ENCODE results near the gene HSF5. TPM values are rescaled to one million over a fixed set of nuclear protein-coding genes. Genes with fewer than 3 reads are reported as not detected.

HSF5 gene
- total RNA-seq, 1 donor from 2014 or later, result 0.20 TPM

DNA sequence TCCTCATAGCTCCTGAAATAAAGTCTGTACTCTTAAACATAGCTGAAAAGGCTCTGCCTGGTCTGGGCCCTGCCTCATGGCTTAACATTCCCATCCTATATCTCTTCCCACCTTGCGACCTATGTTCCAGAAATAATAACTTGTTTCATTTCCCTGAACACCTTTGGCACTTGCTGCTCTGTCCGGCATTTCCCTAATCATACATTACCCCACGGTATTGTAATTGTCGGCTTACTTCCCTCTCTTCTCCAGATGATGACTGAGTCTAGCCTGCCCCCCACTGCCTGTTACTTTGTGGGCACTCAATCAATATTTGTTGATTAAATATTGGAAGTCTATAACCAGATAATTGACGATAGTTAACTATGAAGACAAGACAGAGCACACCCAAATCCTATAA, 113.0 kb downstream of the HSF5 start:
- Histone ChIP-seq H3K36me3 (no peaks in the 10 kb centered on the region), H3K4me3 (no peak overlapping the region), H3K27me3 (no peaks in the 10 kb centered on the region), H3K9me3 (no peaks in the 10 kb centered on the region), H3K4me1 (peaks cover 20% of the 10 kb centered on the region), H3K27ac (no peak overlapping the region)
- ATAC-seq, result peak; percentile 34
- intact Hi-C loops (cut with DNase I), result no loop called here
- DNase-seq, result no peak
- TF ChIP-seq, protein P1, sequence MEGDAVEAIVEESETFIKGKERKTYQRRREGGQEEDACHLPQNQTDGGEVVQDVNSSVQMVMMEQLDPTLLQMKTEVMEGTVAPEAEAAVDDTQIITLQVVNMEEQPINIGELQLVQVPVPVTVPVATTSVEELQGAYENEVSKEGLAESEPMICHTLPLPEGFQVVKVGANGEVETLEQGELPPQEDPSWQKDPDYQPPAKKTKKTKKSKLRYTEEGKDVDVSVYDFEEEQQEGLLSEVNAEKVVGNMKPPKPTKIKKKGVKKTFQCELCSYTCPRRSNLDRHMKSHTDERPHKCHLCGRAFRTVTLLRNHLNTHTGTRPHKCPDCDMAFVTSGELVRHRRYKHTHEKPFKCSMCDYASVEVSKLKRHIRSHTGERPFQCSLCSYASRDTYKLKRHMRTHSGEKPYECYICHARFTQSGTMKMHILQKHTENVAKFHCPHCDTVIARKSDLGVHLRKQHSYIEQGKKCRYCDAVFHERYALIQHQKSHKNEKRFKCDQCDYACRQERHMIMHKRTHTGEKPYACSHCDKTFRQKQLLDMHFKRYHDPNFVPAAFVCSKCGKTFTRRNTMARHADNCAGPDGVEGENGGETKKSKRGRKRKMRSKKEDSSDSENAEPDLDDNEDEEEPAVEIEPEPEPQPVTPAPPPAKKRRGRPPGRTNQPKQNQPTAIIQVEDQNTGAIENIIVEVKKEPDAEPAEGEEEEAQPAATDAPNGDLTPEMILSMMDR (IDR thresholded peaks at IDR 0.05), result no peak

DNA sequence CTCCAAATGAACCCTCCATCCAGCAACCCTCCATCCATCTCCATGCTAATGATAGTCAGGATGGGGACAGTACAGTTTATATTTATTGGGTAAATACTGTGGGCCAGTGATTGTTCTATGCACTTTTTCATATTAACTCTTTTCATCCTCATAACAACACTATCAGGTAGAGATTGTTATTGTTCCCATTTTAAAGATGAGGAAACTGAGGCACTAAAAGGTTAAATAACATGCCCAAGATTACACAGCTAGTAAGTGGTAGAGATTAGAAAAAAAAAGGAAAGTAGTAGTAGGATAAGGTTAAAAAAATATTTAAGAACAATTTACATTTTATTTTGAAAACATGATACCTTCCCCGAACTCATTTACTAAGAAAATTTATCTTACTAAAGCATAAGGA, 114.3 kb downstream of the HSF5 start:
- DNase-seq (no peak), ATAC-seq (no peak)
- H3K36me3 ChIP-seq, result no peaks in the 10 kb centered on the region
- H3K9me3 ChIP-seq, result no peaks in the 10 kb centered on the region
- no peak overlapping the region for H3K4me3 ChIP-seq
- peaks cover 19% of the 10 kb centered on the region for H3K4me1 ChIP-seq
- TF ChIP-seq, protein P1 (IDR thresholded peaks at IDR 0.05), result no peak
- no peaks in the 10 kb centered on the region for H3K27me3 ChIP-seq
- intact Hi-C loops (cut with DNase I), result no loop called here
- H3K27ac ChIP-seq, result no peak overlapping the region

DNA sequence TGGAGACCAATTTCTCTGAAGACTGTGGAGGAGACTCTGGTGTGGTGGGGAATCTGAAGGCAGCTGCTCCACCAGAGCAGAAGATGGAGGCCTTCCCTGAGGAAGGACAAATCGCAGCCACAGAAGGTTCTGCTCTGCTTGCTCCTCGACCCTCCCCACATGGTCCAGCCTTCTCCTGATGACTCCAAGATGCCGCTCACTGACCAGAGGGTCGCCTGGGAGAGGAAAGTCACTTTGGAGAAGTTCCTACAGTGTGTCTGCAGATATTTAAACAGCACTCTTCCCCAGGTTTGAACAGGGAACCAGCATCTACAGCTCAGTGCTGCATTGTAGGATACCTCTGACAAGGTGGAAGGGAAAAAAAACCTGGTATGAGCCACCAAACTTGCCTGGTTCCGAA, 115.2 kb downstream of the HSF5 start:
- no peaks in the 10 kb centered on the region for H3K36me3 ChIP-seq
- no peak overlapping the region for H3K27ac ChIP-seq
- no peaks in the 10 kb centered on the region for H3K27me3 ChIP-seq
- H3K4me1 ChIP-seq, result peaks cover 19% of the 10 kb centered on the region
- DNase-seq (no peak), ATAC-seq (no peak)
- no peaks in the 10 kb centered on the region for H3K9me3 ChIP-seq
- TF ChIP-seq, protein P1 (IDR thresholded peaks at IDR 0.05), result no peak
- intact Hi-C loops (cut with DNase I), result no loop called here
- H3K4me3 ChIP-seq, result no peak overlapping the region

DNA sequence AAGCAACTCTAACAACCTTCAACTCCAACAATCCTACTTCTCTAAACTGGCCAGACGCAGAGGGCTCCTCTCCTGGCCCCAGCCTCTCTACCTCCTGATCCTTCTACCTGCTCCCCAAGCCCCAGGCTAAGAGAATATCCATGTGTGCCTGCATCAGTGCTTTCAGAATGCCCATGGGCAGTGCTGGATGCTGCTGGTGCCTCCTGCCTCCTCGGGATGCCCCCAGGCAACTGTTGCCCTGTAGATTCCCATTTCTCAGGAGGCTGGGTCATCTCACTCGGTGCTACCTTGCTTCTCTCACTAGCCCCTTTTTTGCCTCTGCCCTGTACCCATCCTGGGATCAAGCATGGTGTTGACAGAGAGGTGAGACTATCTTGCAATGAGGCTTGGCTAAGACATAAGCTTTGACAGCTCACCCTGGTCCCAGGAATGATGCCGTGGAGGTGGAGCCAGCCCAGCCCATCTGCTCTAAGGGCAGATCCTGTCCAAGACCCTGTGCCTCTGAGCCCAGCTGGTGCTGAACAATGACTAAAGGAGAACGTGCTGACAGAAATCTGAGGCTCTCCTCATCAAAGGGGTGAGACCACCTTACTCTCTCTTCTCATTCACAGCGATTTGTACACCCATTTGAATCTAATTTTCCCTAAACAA, 116.8 kb downstream of the HSF5 start:
- no peaks in the 10 kb centered on the region for H3K27me3 ChIP-seq
- H3K4me1 ChIP-seq, result peaks cover 13% of the 10 kb centered on the region
- TF ChIP-seq, protein P1 (IDR thresholded peaks at IDR 0.05), result no peak
- H3K9me3 ChIP-seq, result no peaks in the 10 kb centered on the region
- ATAC-seq, result no peak
- DNase-seq, result no peak
- no peaks in the 10 kb centered on the region for H3K36me3 ChIP-seq
- H3K27ac ChIP-seq, result no peak overlapping the region
- no peak overlapping the region for H3K4me3 ChIP-seq
- intact Hi-C loops (cut with DNase I), result no loop called here

DNA sequence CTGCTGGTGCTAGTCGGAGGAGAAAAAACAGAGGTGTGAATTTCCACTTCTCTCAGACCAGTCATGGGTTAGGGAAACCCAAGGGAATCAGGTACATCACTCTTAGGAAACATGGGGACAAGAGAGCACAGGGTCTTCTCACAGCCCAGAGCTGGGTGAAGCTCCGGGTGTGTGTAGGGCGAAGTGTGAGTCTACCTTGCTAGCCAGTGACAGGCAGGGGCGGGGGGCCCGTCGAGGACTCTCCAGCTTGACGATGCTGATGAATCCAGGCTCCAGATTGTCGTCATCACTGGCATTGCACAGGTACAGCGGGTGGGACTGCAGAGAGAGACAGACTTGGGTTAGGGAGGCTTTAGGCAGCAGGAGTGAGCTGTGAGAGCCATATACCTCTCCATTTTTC, 117.5 kb downstream of the HSF5 start:
- no peak overlapping the region for H3K4me3 ChIP-seq
- H3K4me1 ChIP-seq, result peaks cover 7% of the 10 kb centered on the region
- intact Hi-C loops (cut with DNase I), result no loop called here
- no peaks in the 10 kb centered on the region for H3K27me3 ChIP-seq
- no peak overlapping the region for H3K27ac ChIP-seq
- TF ChIP-seq, protein P1 (IDR thresholded peaks at IDR 0.05), result no peak
- ATAC-seq (no peak), DNase-seq (no peak)
- no peaks in the 10 kb centered on the region for H3K36me3 ChIP-seq
- H3K9me3 ChIP-seq, result no peaks in the 10 kb centered on the region

DNA sequence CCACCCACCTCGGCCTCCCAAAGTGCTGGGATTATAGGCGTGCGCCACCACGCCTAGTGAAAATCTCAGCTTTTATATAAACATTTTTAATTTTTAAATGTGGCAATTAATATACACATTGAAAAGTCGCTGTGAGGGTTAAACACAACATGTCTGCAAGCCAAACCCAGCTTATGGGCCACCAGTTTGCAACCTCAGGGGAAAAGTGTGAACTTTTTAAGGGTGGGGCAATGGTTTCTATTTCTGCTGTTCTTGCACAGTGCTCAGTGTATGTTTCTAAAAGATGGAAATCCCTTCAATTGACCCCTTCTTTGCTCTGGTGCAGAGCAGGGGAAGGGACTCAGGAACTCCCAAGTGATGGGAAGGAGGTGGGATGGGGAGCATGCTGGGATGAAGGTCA, 117.9 kb downstream of the HSF5 start:
- H3K4me1 ChIP-seq, result peaks cover 3% of the 10 kb centered on the region
- H3K9me3 ChIP-seq, result no peaks in the 10 kb centered on the region
- no peak overlapping the region for H3K27ac ChIP-seq
- no peaks in the 10 kb centered on the region for H3K27me3 ChIP-seq
- H3K36me3 ChIP-seq, result no peaks in the 10 kb centered on the region
- DNase-seq, result no peak
- TF ChIP-seq, protein P1 (IDR thresholded peaks at IDR 0.05), result no peak
- H3K4me3 ChIP-seq, result no peak overlapping the region
- no peak for ATAC-seq
- intact Hi-C loops (cut with DNase I), result no loop called here
